GM18498 (cell line): ENCODE data around the gene ITPRIPL2.

Experiments used
- ATAC-seq: cut with Tn5 transposase; IDR thresholded peaks from one replicate; pipeline ENCODE4 v1.9.1; 2021; ENCODE audit warnings: mild to moderate bottlenecking, moderate library complexity; ENCODE audit not compliant: unreplicated experiment

ITPRIPL2 gene

DNA sequence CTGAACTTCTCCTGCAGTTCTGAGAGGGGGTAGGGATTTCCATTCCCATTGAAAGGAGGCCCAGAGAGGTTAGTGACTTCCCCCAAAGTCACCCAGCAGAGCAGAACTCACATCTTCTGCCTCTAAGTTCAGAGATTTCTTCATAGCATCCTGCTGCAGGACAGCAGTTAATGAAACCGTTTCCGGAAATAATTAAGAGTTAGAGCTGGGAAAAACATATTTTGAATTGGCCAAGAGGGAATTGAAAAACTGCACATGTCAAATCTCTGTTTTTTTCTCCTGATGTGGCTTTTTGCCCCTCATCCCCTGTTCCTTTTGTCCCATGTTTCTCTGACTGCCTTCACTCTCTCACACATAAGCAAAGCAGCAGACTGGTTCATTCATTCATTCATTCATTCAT lies 26.6 kb downstream of the ITPRIPL2 start:
- ATAC-seq, result no peak

DNA sequence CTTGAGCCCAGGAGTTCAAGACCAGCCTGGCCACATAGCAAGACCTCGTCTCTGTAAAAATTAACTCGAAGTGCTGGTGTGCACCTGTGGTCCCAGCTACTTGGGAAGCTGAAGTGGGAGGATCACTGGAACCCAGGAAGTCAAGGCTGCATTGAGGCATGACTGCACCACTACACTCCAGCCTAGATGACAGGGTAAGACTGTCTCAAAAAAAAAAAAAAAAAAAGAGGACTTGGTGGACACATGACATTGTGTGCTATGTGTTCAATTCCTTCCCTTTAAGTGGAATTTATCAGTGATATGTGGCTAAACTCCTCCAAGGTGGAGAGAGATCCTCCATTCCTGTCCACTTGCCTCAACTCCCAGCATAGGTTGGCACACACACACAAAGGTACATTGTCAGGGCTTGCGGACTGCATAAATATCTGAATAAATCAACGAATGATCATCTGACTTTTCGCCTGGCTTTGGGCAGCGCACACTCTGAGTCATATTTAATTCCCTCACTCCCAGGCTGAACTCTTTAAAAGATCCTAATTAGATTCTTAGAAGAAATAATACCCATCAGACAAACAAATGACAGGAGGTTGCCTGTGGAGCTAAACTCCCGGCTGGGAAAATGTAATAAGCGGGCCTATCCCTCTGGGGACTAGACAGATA lies 29.3 kb downstream of the ITPRIPL2 start:
- no peak for ATAC-seq

DNA sequence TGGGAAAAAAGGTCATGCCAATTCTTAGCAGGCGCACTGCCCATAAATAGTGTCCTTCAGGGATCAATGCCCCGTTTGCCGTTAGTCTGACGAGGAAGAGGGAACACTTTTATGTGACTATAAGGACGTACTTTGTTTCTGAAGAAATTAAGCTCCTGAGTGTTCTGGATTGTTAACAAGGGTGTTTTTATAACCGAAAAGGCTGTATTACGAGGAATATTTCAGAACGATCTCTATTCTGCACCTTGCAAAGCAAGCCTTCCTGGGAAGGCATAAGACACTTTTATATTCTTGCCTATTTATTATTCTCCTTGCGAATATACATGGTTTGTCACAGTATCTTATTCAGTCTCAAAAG lies 29.8 kb downstream of the ITPRIPL2 start:
- no peak for ATAC-seq

DNA sequence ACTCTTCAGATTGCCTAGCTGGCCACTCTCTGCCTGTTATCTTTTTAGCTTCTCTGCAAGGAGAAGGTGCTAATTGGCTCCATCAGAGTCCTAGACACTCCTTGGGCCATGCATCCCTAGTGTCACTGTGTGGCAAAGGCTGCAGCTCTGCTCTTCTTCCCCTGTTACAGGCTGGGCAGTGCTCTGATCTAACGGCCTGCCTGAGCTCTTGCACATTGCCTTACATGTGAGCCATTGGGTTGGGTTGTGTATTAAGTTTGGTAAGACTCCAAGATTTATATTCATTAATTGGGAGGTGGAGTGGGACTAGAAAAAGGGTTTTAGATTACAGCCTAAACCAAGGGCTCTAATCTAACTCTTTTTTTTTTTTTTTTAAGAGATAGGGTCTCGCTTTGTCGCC lies 31.2 kb downstream of the ITPRIPL2 start:
- no peak for ATAC-seq

- ATAC-seq, result no peak
Measured at GRCh38 chr16:19147126-19147525, 33.4 kb downstream of the ITPRIPL2 start.

GRCh38 chr16:19147627-19148026 lies 33.9 kb downstream of the ITPRIPL2 start:
- no peak for ATAC-seq

GRCh38 chr16:19148189-19148588 lies 34.4 kb downstream of the ITPRIPL2 start:
- ATAC-seq, result no peak

DNA sequence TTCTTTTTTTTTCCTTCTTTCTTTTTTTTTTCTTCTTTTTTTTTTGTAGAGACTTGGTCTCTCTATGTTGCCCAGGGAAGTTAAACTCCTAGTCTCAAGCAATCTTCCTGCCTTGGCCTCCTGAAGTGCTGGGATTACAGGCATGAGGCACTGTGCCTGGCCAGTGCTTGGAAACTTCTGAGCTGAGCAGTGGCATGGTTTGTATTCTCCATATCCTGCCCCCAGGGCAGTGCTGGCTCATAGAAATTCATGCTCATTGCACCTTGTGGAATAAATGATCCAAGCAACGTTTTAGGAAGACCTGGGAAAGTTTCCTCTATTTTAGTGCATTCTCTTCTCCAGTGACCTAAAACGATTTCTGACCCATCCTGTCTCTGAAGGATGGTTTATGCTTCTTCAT lies 37.5 kb downstream of the ITPRIPL2 start:
- no peak for ATAC-seq

- no peak for ATAC-seq
Measured at GRCh38 chr16:19152042-19152441, 38.3 kb downstream of the ITPRIPL2 start.

DNA sequence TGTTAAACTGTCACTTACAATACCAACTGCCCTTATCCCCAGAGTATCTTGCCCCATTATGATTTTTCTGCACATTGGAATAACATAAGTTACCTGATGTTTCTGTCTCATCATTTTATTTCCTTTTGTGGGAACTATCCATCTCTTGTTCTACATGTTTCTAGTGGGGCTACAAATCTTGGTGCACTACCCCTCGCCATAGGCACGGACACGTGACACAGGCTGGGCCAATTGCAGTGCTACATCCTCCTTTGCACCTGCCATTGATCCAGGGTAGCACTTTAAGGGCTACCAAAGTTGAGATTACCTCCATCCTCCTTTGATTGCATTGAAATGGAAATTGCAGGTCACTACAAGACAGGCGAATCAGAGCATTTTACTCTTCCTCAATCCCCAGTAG lies 40.1 kb downstream of the ITPRIPL2 start:
- ATAC-seq, result no peak

GRCh38 chr16:19162085-19162484 lies 48.3 kb downstream of the ITPRIPL2 start:
- no peak for ATAC-seq

DNA sequence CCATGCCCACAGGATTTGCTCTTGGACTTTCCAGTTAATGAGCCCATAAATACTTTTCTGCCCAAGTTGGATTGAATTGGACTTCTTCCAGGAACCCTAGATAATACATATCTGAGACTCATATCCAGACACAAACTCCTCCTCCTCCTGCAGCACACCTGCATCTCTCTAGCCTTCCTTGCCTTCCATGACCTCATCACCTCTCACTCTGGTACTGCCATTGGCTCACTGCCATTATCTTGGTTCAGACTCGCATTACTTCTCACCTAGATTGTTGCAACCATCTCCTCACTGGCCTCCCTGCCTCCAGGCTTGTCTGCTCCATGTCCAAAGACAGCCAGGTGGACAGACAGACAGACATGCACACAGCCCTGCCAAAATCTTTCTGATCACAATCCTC lies 49.5 kb downstream of the ITPRIPL2 start:
- ATAC-seq, result no peak

GRCh38 chr16:19164285-19164684 lies 50.5 kb downstream of the ITPRIPL2 start:
- no peak for ATAC-seq

DNA sequence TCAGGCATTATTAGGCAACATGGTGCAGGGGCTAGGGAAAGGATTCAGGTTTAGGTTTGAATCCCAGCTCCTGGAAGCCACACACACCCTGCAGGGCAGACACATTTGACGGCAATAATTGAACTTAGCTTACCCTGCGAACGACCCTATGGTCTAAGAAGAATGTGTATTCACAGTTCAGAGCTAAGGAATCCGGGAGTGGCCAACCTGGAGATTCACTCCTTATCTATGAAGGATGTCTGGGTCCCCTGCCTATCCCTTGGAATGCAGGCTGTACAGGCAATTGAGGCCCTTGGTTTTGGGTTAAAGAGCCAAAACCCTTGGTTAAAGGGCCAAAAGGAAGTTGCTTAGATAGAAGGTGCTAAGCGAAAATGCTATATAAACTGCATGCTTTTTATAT lies 51.3 kb downstream of the ITPRIPL2 start:
- no peak for ATAC-seq

DNA sequence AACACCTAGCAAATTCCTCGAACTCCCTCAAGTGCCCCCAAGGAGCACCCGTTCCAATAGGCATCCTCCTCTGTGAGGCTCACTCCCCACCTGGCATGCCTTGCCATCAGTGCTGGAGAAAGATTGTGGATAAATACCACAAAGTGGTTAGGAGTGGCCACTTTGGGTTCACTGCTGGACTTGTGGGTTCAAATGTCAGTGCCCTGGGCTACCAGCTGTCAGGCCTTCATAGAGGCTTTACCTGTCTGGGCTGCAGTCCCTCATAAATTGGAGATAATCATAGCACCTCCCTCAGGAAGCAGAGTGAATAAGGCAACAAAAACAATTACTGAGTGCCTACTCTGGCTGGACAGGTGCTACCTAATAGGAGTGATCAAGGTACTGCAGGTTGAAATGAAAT lies 52.7 kb downstream of the ITPRIPL2 start:
- no peak for ATAC-seq

- peak; percentile 58 for ATAC-seq
Measured at GRCh38 chr16:19167710-19168370, 54.1 kb downstream of the ITPRIPL2 start, which contains the start of gene SYT17. TSS of gene SYT17 (plus strand) at chr16:19168240. CDS start at chr16:19168647, 407 bp downstream.

DNA sequence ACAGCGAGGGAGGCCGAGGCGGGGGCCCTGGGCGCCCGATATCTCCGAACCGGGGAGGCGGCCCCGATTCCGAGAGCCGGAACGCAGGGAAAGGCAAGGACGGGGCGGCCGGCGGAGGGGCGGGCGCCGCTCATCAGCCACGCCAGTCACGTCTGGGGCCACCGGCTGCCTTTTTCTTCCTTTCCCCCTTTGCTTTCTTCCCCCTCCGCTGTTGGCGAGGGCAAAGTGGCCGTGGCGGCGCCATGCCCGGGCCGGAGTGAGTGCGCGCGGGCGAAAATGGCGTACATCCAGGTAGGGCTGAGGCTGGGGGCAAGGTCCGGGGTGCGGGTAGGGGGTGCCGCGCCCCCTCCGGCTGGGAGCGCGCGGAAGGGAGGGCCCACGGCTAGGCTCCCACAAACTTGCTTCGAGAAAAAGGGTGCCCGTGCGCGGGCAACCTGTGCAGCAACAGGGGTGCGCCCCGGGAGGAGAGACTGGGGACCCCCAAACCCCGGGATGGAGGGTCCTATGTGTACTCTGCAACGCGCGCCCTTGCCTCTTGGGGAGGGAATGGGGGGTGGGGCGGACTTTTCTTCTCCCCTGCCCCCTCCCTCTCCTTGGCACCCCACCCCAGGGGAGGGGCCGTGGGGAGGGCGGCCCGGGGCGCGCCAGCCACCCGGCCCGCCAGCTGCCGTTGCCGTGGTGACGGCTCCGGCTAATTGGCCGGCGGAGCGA lies 54.8 kb downstream of the ITPRIPL2 start:
- no peak for ATAC-seq

GRCh38 chr16:19169082-19169639 lies 55.4 kb downstream of the ITPRIPL2 start:
- ATAC-seq, result no peak

DNA sequence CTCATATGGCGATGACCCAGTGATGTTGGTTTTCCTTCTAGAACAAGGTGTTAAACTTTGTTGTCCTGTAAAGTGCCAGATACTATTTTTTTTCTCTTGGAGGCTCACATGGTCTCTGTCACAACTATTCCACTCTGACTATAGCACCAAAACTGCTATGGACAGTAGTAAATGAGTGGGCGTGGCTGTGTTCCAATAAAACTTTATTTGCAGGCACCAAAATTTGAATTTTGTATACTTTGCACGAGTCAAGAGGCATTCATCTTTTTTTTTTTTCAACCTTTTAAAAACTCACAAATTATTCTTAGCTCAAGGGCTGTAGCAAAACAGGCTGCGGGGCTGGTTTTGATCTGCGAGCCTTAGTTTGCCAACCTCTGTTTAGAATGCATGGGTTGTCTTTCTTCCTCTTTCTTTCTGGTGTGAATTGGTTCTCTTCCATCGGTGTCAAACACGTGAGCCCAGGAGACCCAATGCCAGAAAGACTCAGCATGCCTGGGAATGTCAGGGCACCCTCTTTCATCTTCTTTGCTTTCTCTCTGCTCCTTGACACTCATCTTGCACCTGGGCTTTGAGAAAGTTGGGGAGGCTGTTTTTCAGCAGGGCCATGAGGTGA lies 56.4 kb downstream of the ITPRIPL2 start:
- no peak for ATAC-seq
